Measurements from ENCODE around the gene PGLYRP2. TPM values are rescaled to one million over a fixed set of nuclear protein-coding genes. Genes with fewer than 3 reads are reported as not detected.
"Not testable (repeated sequence)": the region's sequence is repeated elsewhere in the genome, so short reads cannot be mapped to it uniquely, and the experiment has no call there.

The PGLYRP2 gene
- total RNA-seq, 3 donors from 2014 or later, result 5.6 to 6.2 TPM; not detected in 1

- H3K36me3 ChIP-seq, result no peaks in the 10 kb centered on the region
- no peak overlapping the region for H3K27ac ChIP-seq
- no peak overlapping the region for H3K4me3 ChIP-seq
- intact Hi-C loops (cut with DNase I; ENCODE audit: low total_unique reads), result no loop called here
- no peak for DNase-seq (ENCODE audit: low spot score in 2 of 2)
- no peaks in the 10 kb centered on the region for H3K4me1 ChIP-seq
- peaks cover 0 to 14% of the 10 kb centered on the region in 2 donors for H3K9me3 ChIP-seq
- H3K27me3 ChIP-seq, result peaks cover 0 to 9% of the 10 kb centered on the region in 2 donors
- no peak for TF ChIP-seq CTCF (IDR thresholded peaks at IDR 0.05)
- TF ChIP-seq POLR2AphosphoS5 (IDR thresholded peaks at IDR 0.05), result no peak
- no peak for TF ChIP-seq POLR2A (IDR thresholded peaks at IDR 0.05)
Observed at GRCh38 chr19:15519433-15519976, 40.2 kb upstream of the PGLYRP2 start.

- peaks cover 0 to 14% of the 10 kb centered on the region in 2 donors for H3K9me3 ChIP-seq
- DNase-seq (ENCODE audit: low spot score in 2 of 2), result no peak
- no peak overlapping the region for H3K4me3 ChIP-seq
- no peaks in the 10 kb centered on the region for H3K36me3 ChIP-seq
- H3K27ac ChIP-seq, result no peak overlapping the region
- H3K4me1 ChIP-seq, result no peaks in the 10 kb centered on the region
- peaks cover 0 to 9% of the 10 kb centered on the region in 2 donors for H3K27me3 ChIP-seq
- no peak for TF ChIP-seq POLR2A (IDR thresholded peaks at IDR 0.05)
- intact Hi-C loops (cut with DNase I; ENCODE audit: low total_unique reads), result no loop called here
Observed at GRCh38 chr19:15517778-15518177, 38.5 kb upstream of the PGLYRP2 start.

- intact Hi-C loops (cut with DNase I; ENCODE audit: low total_unique reads), result no loop called here
- TF ChIP-seq CTCF (IDR thresholded peaks at IDR 0.05) (no peak), POLR2AphosphoS5 (IDR thresholded peaks at IDR 0.05) (no peak), POLR2A (IDR thresholded peaks at IDR 0.05) (no peak)
- peaks cover 0 to 14% of the 10 kb centered on the region in 2 donors for H3K9me3 ChIP-seq
- DNase-seq (ENCODE audit: low spot score in 2 of 2), result no peak
- H3K36me3 ChIP-seq, result no peaks in the 10 kb centered on the region
- H3K4me1 ChIP-seq, result no peaks in the 10 kb centered on the region
- H3K27ac ChIP-seq, result no peak overlapping the region
- peaks cover 0 to 9% of the 10 kb centered on the region in 2 donors for H3K27me3 ChIP-seq
- H3K4me3 ChIP-seq, result no peak overlapping the region
Observed at GRCh38 chr19:15516363-15516762, 37.1 kb upstream of the PGLYRP2 start.

- peaks cover 0 to 17% of the 10 kb centered on the region in 2 donors for H3K27me3 ChIP-seq
- DNase-seq (ENCODE audit: low spot score in 2 of 2); H3K4me3 ChIP-seq; H3K27ac ChIP-seq; intact Hi-C loops (cut with DNase I; ENCODE audit: low total_unique reads); H3K36me3 ChIP-seq; H3K4me1 ChIP-seq: not testable (repeated sequence)
- peaks cover 0 to 14% of the 10 kb centered on the region in 2 donors for H3K9me3 ChIP-seq
Observed at GRCh38 chr19:15515227-15515625, 35.9 kb upstream of the PGLYRP2 start.

GRCh38 chr19:15511671-15512424, 32.5 kb upstream of the PGLYRP2 start:
- H3K4me1 ChIP-seq, result peaks cover 0 to 3% of the 10 kb centered on the region in 2 donors

More at GRCh38 chr19:15511671-15512424, 32.5 kb upstream of the PGLYRP2 start:
- Histone ChIP-seq H3K4me3 (no peak overlapping the region), H3K9me3 (peaks cover 0 to 9% of the 10 kb centered on the region in 2 donors), H3K36me3 (no peaks in the 10 kb centered on the region), H3K27me3 (peaks cover 0 to 35% of the 10 kb centered on the region in 2 donors), H3K27ac (no peak overlapping the region)
- TF ChIP-seq POLR2AphosphoS5 (IDR thresholded peaks at IDR 0.05), result no peak
- no peak for TF ChIP-seq CTCF (IDR thresholded peaks at IDR 0.05)
- no peak for TF ChIP-seq POLR2A (IDR thresholded peaks at IDR 0.05)
- intact Hi-C loops (cut with DNase I; ENCODE audit: low total_unique reads), result no loop called here
- no peak for DNase-seq (ENCODE audit: low spot score in 2 of 2)
